Breast epithelium (tissue), 3 donors: ENCODE measurements around the gene THAP9.

Experiments used
- CTCF ChIP-seq, 3 donors: fragments of 450-650 bp; IDR thresholded peaks; one replicate each; pipeline ENCODE4 v1.5.1; 2016 to 2017; ENCODE audit warnings: antibody characterized with exemption in 3 of 3, mild to moderate bottlenecking in 3 of 3, moderate library complexity in 3 of 3
- POLR2AphosphoS5 ChIP-seq, 3 donors: sonication (generic); formaldehyde crosslinking; IDR thresholded peaks; one replicate each; pipeline ENCODE4 v1.6.1; 2017; ENCODE audit warnings: antibody characterized with exemption in 3 of 3

- no peak for TF ChIP-seq CTCF (IDR thresholded peaks at IDR 0.05)
- TF ChIP-seq POLR2AphosphoS5 (IDR thresholded peaks at IDR 0.05), result no peak
Observed at GRCh38 chr4:82866706-82867385, 33.7 kb upstream of the THAP9 start.
